Gastroesophageal sphincter (tissue), 4 donors: ENCODE measurements around the gene ETFA. TPM values are rescaled to one million over a fixed set of nuclear protein-coding genes. Genes with fewer than 3 reads are reported as not detected.

ENCODE experiments used
- ATAC-seq: fragments of 150-250 bp; one replicate; pipeline ENCODE4 v1.9.1; 2016; ENCODE audit warnings: mild to moderate bottlenecking, moderate library complexity
- H3K27ac ChIP-seq, 4 donors: fragments of 200-600 bp; sonication (generic) in 3 of 4; 1 replicate in 3 of 4; 2 replicates in 1 of 4; pipeline ENCODE4 v1.5.1; 2016 to 2019
- H3K27me3 ChIP-seq: fragments of 200-600 bp; sonication (generic); one replicate; pipeline ENCODE4 v1.5.1; 2019
- H3K36me3 ChIP-seq, 2 donors: fragments of 200-600 bp; sonication (generic); one replicate each; pipeline ENCODE4 v1.5.1; 2019; ENCODE audit warnings: control low read depth in 1 of 2
- H3K4me1 ChIP-seq, 3 donors: fragments of 200-600 bp; sonication (generic); 1 replicate in 2 of 3; 2 replicates in 1 of 3; pipeline ENCODE4 v1.5.1; 2016 to 2019; ENCODE audit warnings: control low read depth in 2 of 3
- H3K4me3 ChIP-seq, 2 donors: fragments of 200-600 bp; sonication (generic); one replicate each; pipeline ENCODE4 v1.5.1; 2019; ENCODE audit warnings: mild to moderate bottlenecking in 1 of 2, moderate library complexity in 1 of 2
- H3K9me3 ChIP-seq, 3 donors: fragments of 200-600 bp; sonication (generic); one replicate each; pipeline ENCODE4 v1.5.1; 2017 to 2019; ENCODE audit warnings: control low read depth in 2 of 3
- CTCF ChIP-seq, 4 experiments: fragments of 200-600 bp in 2 of 4; fragments of 450-650 bp in 2 of 4; sonication (generic) in 1 of 4; IDR thresholded peaks; one replicate each; pipeline ENCODE4 v1.5.1; 2017 to 2019; ENCODE audit warnings: antibody characterized with exemption in 4 of 4, mild to moderate bottlenecking in 2 of 4, moderate library complexity in 2 of 4
- EP300 ChIP-seq: sonication (generic); formaldehyde crosslinking; IDR thresholded peaks from one replicate; pipeline ENCODE4 v1.6.1; 2017; ENCODE audit warnings: antibody characterized with exemption, mild to moderate bottlenecking
- POLR2A ChIP-seq, 2 donors: fragments of 450-650 bp; IDR thresholded peaks; one replicate each; pipeline ENCODE4 v1.6.1; 2017; ENCODE audit warnings: antibody characterized with exemption in 2 of 2, mild to moderate bottlenecking in 2 of 2, moderate library complexity in 1 of 2
- POLR2AphosphoS5 ChIP-seq: sonication (generic); formaldehyde crosslinking; IDR thresholded peaks from one replicate; pipeline ENCODE4 v1.6.1; 2017; ENCODE audit warnings: antibody characterized with exemption
- WGBS, 2 donors: methylation state at CpG; one replicate each; pipeline ENCODE4 v1.1.5; 2018; ENCODE audit warnings: low coverage in 1 of 2; 5-methylcytosine and 5-hydroxymethylcytosine counted together
- total RNA-seq, 4 donors: library from RNA; depleted of rRNA; stranded (reverse); fragments of >200 nt; gene quantifications; one replicate each; pipeline ENCODE4 v1.1.0, GENCODE V29; 2016

Gene ETFA
- total RNA-seq, 4 donors from 2014 or later, result 113 to 168 (median 137) TPM

- H3K4me1 ChIP-seq, result no peaks in the 10 kb centered on the region
- no peaks in the 10 kb centered on the region for H3K9me3 ChIP-seq
- no peaks in the 10 kb centered on the region for H3K36me3 ChIP-seq
- peaks cover 52% of the 10 kb centered on the region for H3K27me3 ChIP-seq
- H3K4me3 ChIP-seq, result no peak overlapping the region
- TF ChIP-seq POLR2A (IDR thresholded peaks at IDR 0.05) (no peak), CTCF (IDR thresholded peaks at IDR 0.05) (no peak), POLR2AphosphoS5 (no peak), EP300 (no peak)
- no peak overlapping the region for H3K27ac ChIP-seq
- no peak for ATAC-seq
- 71 to 75% methylated on average over 7 to 8 of the region's 8 CpGs for WGBS, 2 donors
These were observed 16.2 kb upstream of the ETFA start for GRCh38 chr15:76327191-76328105.

- H3K4me3 ChIP-seq, result no peak overlapping the region
- H3K9me3 ChIP-seq, result no peaks in the 10 kb centered on the region
- H3K27me3 ChIP-seq, result peaks cover 59% of the 10 kb centered on the region
- TF ChIP-seq CTCF (IDR thresholded peaks at IDR 0.05) (no peak), POLR2AphosphoS5 (no peak), EP300 (no peak), POLR2A (IDR thresholded peaks at IDR 0.05) (no peak)
- H3K36me3 ChIP-seq, result no peaks in the 10 kb centered on the region
- no peak overlapping the region for H3K27ac ChIP-seq
- 65 to 88% methylated on average over 1 to 2 of the region's 2 CpGs for WGBS, 2 donors
- no peak for ATAC-seq
- H3K4me1 ChIP-seq, result no peaks in the 10 kb centered on the region
These were observed 14.4 kb upstream of the ETFA start for GRCh38 chr15:76325704-76326103.

- Histone ChIP-seq H3K4me1 (no peaks in the 10 kb centered on the region), H3K27ac (no peak overlapping the region), H3K27me3 (peaks cover 50% of the 10 kb centered on the region), H3K36me3 (no peaks in the 10 kb centered on the region), H3K4me3 (no peak overlapping the region), H3K9me3 (no peaks in the 10 kb centered on the region)
- 61 to 73% methylated on average over 3 of the region's 3 CpGs for WGBS, 2 donors
- TF ChIP-seq POLR2AphosphoS5 (no peak), CTCF (IDR thresholded peaks at IDR 0.05) (no peak), EP300 (no peak), POLR2A (IDR thresholded peaks at IDR 0.05) (no peak)
- no peak for ATAC-seq
These were observed 12.8 kb upstream of the ETFA start for GRCh38 chr15:76324066-76324465.

- Histone ChIP-seq H3K27me3 (peaks cover 45% of the 10 kb centered on the region), H3K27ac (no peak overlapping the region), H3K9me3 (no peaks in the 10 kb centered on the region), H3K4me3 (no peak overlapping the region), H3K36me3 (no peaks in the 10 kb centered on the region), H3K4me1 (no peaks in the 10 kb centered on the region)
- no peak for ATAC-seq
- 51 to 66% methylated on average over 4 to 5 of the region's 5 CpGs for WGBS, 2 donors
- TF ChIP-seq CTCF (IDR thresholded peaks at IDR 0.05) (no peak), POLR2A (IDR thresholded peaks at IDR 0.05) (no peak), POLR2AphosphoS5 (no peak), EP300 (no peak)
These were observed 10.3 kb upstream of the ETFA start for GRCh38 chr15:76321602-76322001.

GRCh38 chr15:76321171-76321570 is 9.9 kb upstream of the ETFA start:
- Histone ChIP-seq H3K4me3 (no peak overlapping the region), H3K36me3 (no peaks in the 10 kb centered on the region), H3K27me3 (peaks cover 40% of the 10 kb centered on the region), H3K27ac (no peak overlapping the region), H3K9me3 (no peaks in the 10 kb centered on the region), H3K4me1 (no peaks in the 10 kb centered on the region)
- WGBS, 2 donors, result 50 to 61% methylated on average over 4 to 10 of the region's 10 CpGs
- TF ChIP-seq EP300 (no peak), POLR2AphosphoS5 (no peak), POLR2A (IDR thresholded peaks at IDR 0.05) (no peak), CTCF (IDR thresholded peaks at IDR 0.05) (no peak)
- ATAC-seq, result no peak
